Hippocampal formation (tissue), 2 donors: ENCODE data around the gene MYZAP.

Source experiments
- DNase-seq, 2 donors: peaks; one replicate each; lab custom pipeline; 2025; lab: John Stamatoyannopoulos, UW

MYZAP gene

DNA sequence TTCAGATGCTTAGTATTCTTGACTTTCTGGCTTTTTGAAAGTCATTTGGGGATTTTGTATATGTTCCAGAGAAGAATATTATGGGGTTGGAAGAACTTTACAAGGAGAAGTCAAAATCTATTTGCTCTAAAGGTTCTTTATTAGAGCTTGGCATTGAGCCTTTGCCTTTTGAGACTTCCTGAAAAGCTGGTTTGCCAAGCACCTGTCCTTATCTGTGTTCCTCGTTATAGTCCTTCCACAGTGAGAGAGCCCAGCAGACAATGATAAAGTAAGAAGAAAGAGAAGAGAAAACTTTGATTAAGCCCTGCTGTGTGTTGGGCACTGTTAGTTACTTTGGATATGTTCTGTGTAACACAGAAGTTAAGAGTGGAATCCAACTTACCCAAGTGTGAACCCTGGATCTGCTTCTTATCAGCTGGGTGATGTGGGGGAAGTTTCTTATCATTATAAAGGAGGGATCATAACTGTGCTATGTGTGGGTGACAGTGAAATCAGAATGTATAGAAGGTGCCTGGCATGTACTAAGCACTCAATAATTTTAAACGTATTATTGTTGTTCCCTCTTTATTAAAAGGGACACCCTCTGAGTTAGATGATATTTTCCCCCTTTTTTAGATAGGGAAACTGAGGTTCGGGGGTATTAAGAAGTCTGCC lies 70.5 kb downstream of the MYZAP start:
- no peak for DNase-seq

GRCh38 chr15:57662802-57663201 lies 71.1 kb downstream of the MYZAP start:
- DNase-seq, result no peak

DNA sequence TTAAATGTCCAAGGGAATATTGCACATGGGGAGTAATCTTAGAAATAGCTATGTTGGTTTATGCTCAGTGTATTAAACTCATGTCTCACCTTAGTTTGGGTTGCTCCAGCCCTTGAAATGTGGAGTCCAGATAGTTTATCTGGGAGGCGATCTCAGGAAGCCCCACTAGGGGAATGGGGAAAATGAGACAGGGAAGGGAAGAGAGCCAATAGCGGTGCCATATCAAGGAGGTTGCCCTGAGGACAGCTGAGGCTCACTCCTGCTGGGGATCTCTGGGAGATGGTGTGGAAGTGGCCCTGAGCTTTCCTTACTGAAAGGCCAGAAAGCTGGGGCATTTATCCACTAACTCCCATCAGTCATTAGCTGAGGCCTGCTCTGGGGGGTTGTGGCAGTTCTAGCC lies 71.6 kb downstream of the MYZAP start:
- DNase-seq, result no peak

DNA sequence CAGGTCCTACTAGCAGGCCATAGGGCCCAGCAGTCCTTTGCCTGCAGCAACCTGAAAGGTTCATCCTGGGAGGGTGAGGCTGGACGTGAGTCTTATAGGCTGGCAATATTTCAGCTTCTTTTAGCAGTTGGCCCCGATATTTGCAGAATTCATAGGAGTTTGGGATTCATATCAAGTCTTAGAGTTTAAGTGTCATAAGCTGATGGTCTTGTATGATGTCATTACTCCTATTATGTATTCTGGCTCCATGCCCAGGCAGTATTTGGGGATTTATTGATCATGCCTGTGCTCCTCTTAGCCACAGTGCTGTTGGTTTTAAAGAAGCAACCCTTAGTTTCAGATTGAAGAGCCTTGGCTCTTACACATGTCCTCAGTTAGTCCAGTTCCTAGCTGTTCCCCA lies 73.5 kb downstream of the MYZAP start:
- DNase-seq, result no peak

GRCh38 chr15:57665939-57666338 lies 74.2 kb downstream of the MYZAP start:
- no peak for DNase-seq

DNA sequence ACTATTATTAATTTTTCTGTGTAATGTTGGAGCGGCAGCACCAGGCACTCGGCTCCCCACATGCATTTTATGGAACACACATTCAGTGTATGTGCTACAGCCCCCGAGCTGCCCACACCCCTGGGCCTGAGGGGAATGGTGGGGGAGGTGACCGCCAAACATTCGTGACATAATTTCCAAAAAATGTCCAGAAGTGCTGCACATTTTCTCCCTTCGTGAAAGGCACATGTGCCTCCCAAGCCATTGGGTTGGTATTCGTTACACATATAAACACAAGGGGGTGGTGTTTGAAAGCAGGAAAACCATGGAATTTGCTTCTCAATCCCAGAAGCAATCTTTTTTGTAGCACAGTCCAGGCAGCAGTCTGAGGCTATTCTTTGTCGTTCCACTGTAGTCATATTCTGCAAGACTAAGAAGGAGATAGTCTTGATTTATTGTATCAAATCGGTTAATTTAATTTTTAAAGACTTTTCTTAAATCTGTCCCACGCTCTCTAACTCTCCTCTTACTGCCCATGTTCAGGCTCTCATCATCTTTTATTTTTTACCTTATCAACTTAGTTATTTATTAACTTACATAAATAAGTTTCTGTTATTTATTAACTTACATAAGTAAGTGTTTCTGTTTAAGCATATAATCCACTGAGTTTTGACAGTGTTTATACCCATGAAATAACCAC lies 75.6 kb downstream of the MYZAP start:
- DNase-seq, result peak; percentile 8 to 41

GRCh38 chr15:57668016-57668415 lies 76.3 kb downstream of the MYZAP start:
- DNase-seq, result no peak

- DNase-seq, result no peak
Observed at GRCh38 chr15:57671636-57672035, 79.9 kb downstream of the MYZAP start.

- DNase-seq, result no peak
Observed at GRCh38 chr15:57675481-57676181, 83.9 kb downstream of the MYZAP start.

GRCh38 chr15:57676585-57676984 lies 84.9 kb downstream of the MYZAP start:
- DNase-seq, result no peak

- no peak for DNase-seq
Observed at GRCh38 chr15:57677204-57677603, 85.5 kb downstream of the MYZAP start.

GRCh38 chr15:57680021-57680420 lies 88.3 kb downstream of the MYZAP start:
- no peak for DNase-seq

GRCh38 chr15:57681011-57681410 lies 89.3 kb downstream of the MYZAP start:
- no peak for DNase-seq

DNA sequence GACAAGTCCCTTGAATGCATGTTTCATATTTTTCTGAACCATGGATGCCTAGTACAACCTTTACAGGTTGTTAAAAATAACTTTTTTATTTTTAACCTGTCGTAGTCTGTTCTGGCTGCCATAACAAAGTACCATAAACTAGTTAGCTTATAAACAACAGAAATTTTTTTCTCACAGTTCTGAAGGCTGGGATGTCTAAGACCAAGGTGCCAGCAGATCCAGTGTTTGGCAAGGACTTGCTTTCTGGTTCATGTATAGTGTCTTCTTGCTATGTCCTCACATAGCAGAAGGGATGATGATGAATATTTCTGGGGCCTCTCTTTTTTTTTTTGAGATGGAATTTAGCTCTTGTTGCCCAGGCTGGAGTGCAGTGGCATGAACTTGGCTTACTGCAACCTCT lies 91.8 kb downstream of the MYZAP start:
- DNase-seq, result no peak

DNA sequence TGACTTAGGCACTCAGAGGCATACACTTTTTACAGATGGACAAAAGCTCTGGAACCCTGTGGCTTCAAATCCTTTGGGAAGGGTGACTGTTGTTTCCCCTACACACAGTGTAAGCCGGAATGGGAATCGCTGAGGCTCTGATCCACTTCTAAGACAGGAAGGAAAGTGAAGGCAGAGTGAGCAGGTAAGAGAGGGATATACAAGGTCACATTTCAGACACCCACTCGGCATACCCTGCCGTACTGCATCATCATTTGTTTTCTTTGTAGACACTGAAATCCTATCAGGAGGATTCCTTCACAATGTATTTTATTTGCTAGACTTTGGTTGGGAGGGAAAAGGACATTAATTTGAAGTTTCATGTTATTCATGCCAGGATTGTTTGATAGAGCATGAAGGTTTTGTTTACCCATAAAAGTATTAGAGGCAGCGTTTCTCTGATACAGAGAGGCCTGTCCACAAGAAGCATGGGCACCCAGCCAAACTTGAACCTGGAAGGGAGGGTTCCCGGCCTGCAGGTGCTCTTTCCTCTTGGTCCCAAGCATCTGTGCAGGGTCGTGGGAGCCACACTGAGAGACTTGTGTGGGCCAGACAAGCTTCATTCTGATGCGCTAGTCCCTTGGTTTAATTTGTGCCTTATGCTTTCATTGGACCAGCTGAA lies 92.9 kb downstream of the MYZAP start:
- no peak for DNase-seq

- no peak for DNase-seq
Observed at GRCh38 chr15:57685306-57686095, 93.8 kb downstream of the MYZAP start.

DNA sequence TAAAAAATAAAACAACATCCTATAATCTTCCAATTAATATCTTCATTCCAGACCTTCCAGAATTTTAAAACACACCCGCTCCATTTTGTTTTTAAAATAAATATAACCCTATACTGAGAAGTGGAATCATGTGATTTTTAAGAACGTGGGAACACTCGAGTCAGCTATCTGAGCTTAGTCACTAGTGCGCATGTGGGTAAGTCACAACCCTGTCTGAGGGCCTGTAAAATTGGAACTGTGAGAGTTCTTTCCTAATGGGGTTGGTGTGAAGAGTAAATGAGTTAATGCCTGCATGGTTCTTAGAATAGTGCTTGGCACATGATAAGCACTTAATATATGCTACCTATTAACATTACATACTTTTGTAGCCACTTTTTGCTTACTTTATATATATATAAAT lies 95.0 kb downstream of the MYZAP start:
- DNase-seq, result no peak

DNA sequence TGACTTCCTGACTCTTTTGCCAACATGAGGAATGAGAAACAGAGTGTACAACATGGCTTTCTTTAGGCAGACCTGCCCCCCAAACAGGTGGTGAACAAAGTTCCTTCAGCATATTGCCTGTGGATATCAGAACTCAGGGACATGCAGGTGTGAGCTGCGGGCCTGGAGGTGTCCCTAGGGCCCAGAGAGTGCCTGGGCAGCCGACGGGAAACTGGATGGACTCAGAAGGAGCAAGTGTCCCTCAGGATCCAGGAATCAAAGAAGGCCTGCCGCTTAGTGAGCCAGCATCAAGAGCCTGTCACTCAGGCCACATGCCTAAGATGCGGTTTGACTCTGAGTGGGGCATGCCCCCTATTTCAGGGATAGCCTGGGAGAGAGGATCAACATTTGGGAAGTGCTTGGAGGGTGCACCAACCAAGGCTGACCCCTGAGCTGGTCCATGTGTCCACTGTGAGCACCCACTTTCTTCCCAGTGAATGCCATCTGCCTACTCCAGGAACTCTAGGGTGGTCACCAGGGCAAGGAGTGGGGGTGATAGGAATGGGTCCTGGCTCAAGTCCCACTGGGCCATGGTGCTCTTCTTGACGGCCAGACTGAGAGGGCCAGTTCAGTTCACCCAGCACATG lies 98.8 kb downstream of the MYZAP start:
- DNase-seq, result no peak

DNA sequence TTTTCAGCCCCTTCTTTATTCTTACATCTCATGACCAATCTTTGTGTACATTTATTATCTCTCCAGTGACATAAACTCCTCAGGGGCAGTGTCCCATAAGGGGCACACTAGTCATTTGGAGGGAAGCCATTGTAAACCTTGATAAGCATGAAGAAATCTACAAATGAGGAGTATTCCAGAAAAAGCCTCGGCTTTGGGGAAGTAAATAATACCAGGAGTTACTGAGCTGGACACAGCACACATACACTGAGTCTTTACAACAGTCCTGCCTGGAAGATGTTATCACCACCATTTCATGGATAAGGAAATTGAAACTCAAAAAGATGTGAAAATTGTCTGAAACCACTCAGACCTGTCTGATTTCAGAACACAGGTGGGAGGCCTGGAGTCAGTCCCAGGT lies 99.4 kb downstream of the MYZAP start:
- DNase-seq, result no peak

DNA sequence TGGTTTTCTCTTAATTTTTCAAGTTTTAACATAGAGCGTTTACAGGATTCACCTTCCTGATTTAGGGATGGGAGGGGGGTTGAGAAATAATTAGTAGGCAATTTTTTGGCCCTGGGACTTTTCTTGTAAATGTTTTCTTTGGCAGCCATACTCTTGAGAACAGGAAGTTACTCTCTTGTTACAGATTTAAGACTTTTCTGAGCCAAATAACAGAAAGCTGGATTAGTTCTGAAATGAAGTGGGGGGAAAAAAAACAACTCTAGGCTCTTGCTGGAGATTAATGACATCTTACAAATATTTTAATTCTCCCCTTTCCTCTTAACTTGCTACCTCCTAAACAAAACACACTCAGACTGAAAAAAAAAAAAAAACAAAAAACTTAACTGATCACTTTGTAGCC lies 101.0 kb downstream of the MYZAP start:
- no peak for DNase-seq

- no peak for DNase-seq
Observed at GRCh38 chr15:57694279-57694678, 102.6 kb downstream of the MYZAP start.
